ENCODE data around the gene HCAR3.
"Not testable (repeated sequence)": the region's sequence is repeated elsewhere in the genome, so short reads cannot be mapped to it uniquely, and the experiment has no call there.

The HCAR3 gene

GRCh38 chr12:122688291-122688690 lies 28.3 kb downstream of the HCAR3 start:
- in situ Hi-C loops (cut with MboI; ENCODE audit: low sequenced_read_pairs, unreplicated experiment): no loop called here
- no peak for TF ChIP-seq CTCF (IDR thresholded peaks at IDR 0.05; ENCODE audit: borderline replicate concordance, control extremely low read depth, extremely low read depth, insufficient read depth, missing control alignments)
- DNase-seq (ENCODE audit: low spot score): no peak

GRCh38 chr12:122687086-122687485 lies 29.5 kb downstream of the HCAR3 start:
- TF ChIP-seq CTCF (IDR thresholded peaks at IDR 0.05; ENCODE audit: borderline replicate concordance, control extremely low read depth, extremely low read depth, insufficient read depth, missing control alignments): no peak
- in situ Hi-C loops (cut with MboI; ENCODE audit: low sequenced_read_pairs, unreplicated experiment): no loop called here
- DNase-seq (ENCODE audit: low spot score): no peak

- in situ Hi-C loops (cut with MboI; ENCODE audit: low sequenced_read_pairs, unreplicated experiment): no loop called here
- TF ChIP-seq CTCF (IDR thresholded peaks at IDR 0.05; ENCODE audit: borderline replicate concordance, control extremely low read depth, extremely low read depth, insufficient read depth, missing control alignments): no peak
- DNase-seq (ENCODE audit: low spot score): no peak
These were observed 30.1 kb downstream of the HCAR3 start for GRCh38 chr12:122686538-122686937.

GRCh38 chr12:122684297-122684813 lies 32.3 kb downstream of the HCAR3 start:
- in situ Hi-C loops (cut with MboI; ENCODE audit: low sequenced_read_pairs, unreplicated experiment): no loop called here
- no peak for TF ChIP-seq CTCF (IDR thresholded peaks at IDR 0.05; ENCODE audit: borderline replicate concordance, control extremely low read depth, extremely low read depth, insufficient read depth, missing control alignments)
- no peak for DNase-seq (ENCODE audit: low spot score)

- TF ChIP-seq CTCF (IDR thresholded peaks at IDR 0.05; ENCODE audit: borderline replicate concordance, control extremely low read depth, extremely low read depth, insufficient read depth, missing control alignments): no peak
- no peak for DNase-seq (ENCODE audit: low spot score)
- in situ Hi-C loops (cut with MboI; ENCODE audit: low sequenced_read_pairs, unreplicated experiment): no loop called here
These were observed 34.8 kb downstream of the HCAR3 start for GRCh38 chr12:122681814-122682213.

- DNase-seq (ENCODE audit: low spot score); in situ Hi-C loops (cut with MboI; ENCODE audit: low sequenced_read_pairs, unreplicated experiment): not testable (repeated sequence)
These were observed 35.6 kb downstream of the HCAR3 start for GRCh38 chr12:122680989-122681388.

GRCh38 chr12:122676781-122677180 lies 39.8 kb downstream of the HCAR3 start:
- in situ Hi-C loops (cut with MboI; ENCODE audit: low sequenced_read_pairs, unreplicated experiment); DNase-seq (ENCODE audit: low spot score): not testable (repeated sequence)

GRCh38 chr12:122676015-122676414 lies 40.6 kb downstream of the HCAR3 start:
- DNase-seq (ENCODE audit: low spot score); in situ Hi-C loops (cut with MboI; ENCODE audit: low sequenced_read_pairs, unreplicated experiment): not testable (repeated sequence)
